HG02973 (cell line): ENCODE results near the gene NMNAT3.
"Not testable (repeated sequence)": the region's sequence is repeated elsewhere in the genome, so short reads cannot be mapped to it uniquely, and the experiment has no call there.

ENCODE experiments used
- ATAC-seq: cut with Tn5 transposase; IDR thresholded peaks from one replicate; pipeline ENCODE4 v1.9.1; 2021; ENCODE audit warnings: moderate library complexity; ENCODE audit not compliant: unreplicated experiment

NMNAT3 gene

DNA sequence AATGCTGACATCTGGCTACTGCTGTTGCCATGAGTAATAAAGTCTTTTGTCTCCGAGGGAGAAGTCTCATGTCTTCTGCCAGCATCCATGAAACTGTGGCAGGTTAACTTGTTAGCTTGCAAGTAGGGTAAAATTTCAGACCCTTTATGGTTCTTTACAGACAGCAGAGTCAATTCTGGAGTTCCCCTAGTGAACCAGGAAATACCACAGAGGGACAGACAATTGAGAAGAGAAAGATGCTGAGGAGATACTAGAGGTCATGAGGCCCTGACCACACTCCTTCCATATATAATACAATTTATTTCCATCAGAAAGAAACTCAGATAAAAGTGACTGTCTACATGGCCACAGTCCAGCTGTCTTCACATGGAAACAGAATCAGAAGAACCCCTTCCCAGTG, 38.1 kb downstream of the NMNAT3 start:
- no peak for ATAC-seq

DNA sequence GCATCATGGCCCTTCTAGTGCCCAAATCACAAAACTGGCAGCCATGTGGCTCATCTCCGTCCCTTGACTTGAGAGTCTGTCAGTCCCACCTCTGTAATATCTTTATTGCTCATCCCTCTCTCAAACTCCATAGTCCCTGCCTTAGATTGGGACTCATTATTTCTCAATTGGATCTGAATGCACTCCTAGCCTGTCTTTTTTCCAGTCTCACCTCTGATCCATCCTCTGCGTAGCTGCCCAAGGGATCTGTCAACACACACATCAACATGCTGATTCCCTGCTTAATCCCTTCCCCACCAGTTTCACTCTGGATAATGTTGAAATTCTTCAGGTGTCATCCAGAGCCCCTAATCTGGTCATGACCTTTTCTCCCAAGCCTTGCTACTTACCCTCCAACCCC, 39.3 kb downstream of the NMNAT3 start:
- ATAC-seq, result no peak

DNA sequence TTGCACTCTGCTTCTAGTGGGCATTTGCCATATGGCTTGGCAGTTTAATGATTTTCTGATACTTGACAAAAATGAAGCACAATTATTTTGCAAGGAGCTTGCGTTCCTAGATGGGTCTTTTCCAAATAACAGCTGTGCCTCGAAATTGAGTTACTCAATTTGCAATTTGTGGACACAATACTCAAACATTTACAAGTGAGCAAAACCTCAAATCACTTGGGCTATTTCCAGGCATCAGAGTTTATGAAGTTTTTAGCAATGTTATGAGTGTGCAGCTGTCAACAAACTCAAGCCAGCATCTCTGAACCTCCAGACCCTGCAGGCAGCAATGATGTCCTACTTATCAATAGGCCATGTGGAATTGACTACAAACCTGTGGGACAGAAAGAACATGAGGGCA, 41.3 kb downstream of the NMNAT3 start:
- no peak for ATAC-seq

DNA sequence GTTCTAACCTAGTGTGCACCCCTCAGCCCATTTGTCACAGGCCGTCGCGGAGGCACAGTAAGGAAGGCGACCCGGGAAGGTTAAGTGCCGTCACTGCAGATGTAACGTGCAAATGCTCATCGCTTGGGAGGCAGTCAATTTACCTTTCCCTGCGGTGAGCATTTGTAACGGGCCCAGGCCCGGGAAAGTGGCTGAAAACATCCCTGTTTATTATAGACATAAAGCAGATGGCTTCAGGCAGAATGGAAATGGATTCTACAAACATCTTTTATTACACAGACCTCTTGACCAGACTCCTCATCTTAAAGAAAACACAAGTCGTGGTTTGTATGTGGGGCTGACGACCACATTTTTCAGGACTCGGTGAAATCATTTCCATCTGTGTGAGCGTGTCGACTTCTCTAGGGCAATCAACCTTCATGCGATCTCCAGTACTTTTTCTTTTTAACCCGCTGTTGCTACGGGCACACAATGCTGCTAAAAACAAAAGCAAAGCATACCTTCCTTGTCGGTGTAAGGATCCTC, 43.6 kb downstream of the NMNAT3 start:
- no peak for ATAC-seq

DNA sequence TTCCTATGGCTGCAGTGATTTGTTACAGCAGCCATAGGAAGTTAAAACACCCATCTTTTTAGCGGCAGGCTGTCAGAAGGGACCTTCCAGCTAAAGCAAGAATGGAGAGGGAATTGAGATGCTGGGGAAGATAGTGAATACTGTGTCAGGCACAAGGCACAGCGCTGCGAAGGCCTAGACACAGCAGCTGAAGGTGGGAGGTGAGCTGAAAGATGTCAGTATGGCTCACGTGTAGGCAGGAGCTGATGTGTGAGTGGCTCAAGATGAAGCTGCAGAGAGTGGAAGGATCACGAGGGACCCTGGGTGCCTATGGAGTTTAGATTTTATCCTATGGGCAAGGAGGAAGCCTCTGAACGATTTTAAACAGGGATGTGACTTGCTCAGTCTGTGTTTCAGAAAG, 44.3 kb downstream of the NMNAT3 start:
- no peak for ATAC-seq

DNA sequence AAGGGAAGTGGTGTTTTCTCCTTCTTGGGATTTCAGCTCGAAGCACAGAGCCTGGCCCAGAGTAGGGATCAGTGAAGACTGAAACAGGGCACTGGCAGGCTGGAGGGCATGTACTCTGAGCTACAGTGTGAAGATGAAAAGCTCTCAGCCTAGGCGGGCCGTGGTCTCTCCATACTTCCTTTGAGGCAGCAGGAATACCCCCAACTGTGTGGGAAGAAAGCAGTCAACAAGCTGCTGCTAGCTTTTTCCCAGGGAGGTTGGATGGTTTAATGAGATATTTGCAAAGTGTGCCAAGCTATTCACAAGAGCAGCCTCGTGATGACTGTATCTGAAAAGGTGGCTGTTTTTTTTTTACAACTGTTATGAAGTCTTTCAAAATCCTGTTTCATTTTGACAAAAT, 47.2 kb downstream of the NMNAT3 start:
- no peak for ATAC-seq

DNA sequence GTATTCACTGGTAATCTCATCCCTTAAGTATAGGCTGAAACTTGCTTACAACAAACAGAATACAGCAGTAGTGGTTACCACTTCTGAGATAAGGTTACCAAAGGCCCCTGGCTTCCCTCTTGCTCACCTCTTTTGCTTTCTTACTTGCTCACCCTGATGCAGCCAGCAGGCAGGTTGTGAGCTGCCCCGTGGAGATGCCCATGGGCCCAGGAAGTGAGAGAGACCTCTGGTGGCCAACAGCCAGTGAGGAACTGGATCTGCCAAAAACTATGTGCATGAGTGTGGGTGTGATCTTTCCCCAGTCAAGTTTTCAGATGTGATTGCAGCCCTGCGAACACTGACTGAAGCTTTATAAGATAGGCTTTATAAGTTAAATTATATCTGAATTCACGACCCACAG, 48.7 kb downstream of the NMNAT3 start:
- peak; percentile 75 for ATAC-seq

DNA sequence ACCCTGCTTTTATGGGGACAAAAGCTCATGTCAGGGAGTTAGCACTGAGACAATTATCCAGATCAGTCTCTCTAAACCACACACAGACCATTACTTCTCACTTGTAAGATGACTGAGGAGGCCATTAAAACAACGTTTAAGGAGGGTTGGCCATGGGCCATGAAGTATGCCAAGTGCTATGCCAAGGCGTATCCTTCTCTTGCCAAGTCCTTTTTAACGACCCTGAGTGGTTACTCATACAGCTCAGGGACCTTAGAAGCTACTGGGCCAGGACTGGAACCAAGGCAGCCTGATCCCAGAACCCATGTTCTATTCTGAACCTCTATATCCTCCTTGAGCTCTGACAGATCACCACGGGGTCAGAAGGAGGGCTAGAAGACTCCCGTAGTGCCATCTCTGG, 50.0 kb downstream of the NMNAT3 start:
- no peak for ATAC-seq

DNA sequence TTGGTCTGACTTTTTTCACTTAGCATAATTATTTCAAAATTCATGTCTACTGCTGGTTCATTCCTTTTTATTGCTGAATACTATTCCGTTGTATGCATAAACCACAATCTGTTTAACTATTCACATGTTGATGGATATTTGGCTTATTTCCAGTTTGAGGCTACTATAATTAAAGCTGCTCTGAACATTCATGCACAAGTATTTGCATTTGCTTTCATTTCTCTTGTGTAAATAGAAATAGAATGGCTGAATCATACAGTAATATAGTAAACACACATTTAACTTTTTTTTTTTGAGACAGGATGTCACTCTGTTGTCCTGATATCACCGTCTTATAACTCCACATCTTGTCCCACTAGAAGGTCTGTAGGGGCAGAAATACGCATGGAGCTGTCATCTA, 57.3 kb downstream of the NMNAT3 start:
- ATAC-seq, result no peak

DNA sequence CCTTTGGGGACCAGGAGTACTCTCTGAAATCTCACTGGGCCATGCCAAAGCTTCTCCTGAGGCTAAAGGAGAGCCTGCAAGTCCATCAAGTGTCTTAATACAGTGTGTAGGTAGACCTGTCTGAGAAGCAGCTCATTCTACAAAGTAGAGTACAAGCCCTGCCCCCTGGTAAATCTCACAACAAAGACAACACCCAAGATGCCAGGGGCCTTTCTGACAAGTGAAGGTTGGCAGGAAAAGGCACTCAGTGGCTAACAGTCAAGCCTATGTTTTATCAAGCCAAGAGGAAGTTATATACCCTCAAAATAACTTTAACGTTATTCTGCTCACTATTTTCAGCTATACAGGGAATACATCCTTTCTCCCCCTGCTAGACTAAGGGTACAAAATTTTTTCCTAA, 58.3 kb downstream of the NMNAT3 start:
- no peak for ATAC-seq

DNA sequence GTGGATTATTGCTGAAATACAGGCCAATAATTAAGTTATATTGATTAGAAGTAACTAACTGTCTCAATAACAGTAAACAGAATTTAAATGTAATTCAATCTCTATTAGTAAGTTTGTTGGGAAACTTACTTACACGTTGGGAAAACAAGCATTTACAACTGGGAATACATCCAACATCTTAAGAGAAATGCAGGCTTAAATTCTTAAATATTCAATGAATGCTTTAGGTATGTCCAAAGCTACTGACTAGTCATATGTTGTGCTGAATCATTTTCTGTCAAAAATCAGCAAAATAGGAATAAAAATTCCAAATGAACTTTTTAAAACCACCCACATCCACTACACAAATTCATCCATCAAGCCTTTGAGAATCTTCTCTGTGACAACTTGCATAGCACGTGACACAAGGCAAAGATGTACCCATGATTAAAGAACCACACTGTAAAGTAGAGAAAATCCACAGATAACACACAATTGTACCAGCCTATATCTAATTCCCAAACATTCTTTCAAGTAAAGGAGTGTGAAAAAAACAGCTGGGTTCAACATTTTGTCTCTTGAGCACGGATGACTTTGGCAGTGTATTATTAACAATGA, 60.0 kb downstream of the NMNAT3 start:
- no peak for ATAC-seq

DNA sequence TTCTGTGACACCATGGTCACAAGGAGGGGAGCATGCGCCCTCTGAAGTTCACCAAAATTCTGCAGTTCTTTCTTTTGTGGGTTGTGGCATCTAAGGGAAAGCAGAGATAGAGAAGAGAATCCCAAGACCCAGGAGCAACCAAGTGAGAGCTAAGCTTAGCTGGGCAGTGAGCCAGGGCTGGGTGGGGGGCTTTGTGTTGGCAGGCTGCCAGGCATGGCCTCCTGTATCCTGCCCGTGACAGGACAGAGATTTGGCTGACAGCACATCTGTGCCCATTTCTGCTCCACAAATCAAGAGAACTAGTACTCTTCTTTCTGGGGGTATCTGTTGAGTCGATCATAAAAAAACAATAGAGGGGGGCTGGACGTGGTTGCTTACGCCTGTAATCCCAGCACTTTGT, 66.2 kb downstream of the NMNAT3 start:
- no peak for ATAC-seq

DNA sequence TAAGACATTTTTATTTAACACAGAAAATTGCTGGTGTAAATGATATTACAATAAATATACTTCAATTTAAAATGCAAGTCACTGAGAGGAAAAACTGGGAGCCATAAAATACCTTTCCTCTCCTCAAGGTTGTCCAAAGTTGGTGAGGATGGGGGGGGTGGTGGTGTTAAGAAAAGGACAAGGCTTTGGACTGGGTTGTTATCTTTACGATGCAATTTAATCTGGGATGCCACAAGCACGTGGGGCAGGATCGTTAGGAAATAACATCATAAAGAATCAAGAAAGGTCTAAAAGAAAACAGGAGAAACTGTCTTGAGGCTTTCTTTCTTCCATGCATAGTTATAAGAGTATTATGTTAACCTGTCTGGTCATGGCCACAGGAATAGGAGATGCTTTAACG, 66.9 kb downstream of the NMNAT3 start:
- no peak for ATAC-seq

DNA sequence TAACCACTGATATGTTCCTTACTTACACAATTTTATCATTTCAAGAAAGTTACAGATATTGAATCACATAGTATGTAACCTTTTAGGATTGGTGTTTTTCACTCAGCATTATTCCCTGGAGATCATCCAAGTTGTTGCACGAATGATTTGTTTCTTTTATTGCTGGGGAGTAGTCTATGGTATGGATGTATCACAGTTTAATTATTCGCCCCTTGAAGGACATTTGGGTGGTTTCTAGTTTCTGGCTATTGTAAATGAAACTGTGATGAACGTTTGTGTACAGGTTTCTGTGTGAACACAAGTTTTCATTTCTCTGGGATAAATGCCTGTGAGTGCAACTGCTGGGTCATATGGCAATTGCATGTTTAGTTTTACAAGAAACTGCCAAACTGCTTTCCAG, 68.8 kb downstream of the NMNAT3 start:
- ATAC-seq, result no peak

DNA sequence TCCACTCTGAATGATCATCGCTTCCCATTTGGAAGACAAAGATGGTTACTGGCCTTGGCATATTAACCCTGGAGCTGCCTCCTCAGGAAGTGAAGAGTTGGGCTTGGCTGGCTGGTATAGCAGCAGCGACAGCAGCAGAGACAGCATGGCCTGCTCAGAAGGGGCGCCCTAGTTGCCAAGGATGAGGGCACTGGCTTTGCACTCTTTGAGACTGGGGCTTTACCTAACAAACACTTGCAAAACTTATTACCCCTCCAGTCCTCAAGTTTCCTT, 69.7 kb downstream of the NMNAT3 start:
- ATAC-seq, result no peak

DNA sequence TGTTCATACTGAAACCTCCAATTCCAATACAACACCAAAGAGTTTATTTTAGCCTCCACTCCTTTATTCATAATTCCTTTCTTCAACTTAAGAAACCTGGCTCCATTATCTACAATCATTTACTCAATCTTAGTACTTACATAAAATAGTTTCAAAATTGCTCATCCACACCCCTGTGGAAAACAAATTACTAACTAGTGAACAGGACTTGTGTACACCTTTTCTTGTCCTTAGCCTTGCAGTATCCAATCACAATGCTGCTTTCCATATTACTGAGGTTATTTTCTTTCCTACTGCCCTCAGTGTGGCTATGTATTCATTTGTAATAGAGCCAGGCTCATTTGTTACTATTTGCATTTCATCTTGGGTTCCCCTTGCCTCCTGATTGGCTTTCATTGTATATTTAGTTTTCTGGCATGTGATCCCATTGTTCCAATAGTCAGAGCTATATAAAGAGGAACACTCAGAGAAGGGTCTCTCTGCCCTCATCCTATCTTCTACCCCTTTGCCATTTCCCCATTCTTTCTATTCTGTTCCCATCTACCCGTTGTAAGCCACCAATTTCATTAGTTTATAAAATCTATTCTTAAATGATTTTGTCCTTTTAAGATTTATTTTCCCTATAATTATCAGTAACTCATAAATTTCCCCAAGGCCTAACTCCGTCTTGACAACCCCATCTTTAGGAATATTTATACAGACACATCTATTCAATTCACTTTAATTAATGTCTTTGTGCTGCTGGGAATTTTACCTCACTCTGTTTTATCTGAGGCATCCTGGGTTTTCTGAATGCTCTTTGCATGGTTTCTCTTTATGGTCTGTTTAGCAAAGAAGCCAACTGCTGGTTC, 70.3 kb downstream of the NMNAT3 start:
- no peak for ATAC-seq

DNA sequence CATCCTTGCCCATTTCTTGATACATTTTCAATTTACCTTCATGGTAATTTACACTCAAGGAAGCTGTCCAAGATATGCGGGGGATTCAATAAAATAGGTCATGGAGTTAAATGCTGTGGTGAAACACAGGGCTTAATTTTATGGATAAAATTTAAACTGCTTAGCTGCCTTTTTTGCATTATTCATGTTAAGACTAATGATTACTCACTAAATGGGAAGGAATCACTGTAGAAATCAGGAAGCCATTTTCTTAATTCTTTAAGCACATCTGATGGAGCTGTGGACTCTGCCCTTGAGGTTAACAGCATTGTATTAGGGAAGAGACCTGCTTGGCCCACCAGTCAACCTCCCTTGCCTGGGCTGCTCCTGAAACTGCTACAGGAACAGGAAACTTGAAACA, 75.8 kb downstream of the NMNAT3 start:
- no peak for ATAC-seq

DNA sequence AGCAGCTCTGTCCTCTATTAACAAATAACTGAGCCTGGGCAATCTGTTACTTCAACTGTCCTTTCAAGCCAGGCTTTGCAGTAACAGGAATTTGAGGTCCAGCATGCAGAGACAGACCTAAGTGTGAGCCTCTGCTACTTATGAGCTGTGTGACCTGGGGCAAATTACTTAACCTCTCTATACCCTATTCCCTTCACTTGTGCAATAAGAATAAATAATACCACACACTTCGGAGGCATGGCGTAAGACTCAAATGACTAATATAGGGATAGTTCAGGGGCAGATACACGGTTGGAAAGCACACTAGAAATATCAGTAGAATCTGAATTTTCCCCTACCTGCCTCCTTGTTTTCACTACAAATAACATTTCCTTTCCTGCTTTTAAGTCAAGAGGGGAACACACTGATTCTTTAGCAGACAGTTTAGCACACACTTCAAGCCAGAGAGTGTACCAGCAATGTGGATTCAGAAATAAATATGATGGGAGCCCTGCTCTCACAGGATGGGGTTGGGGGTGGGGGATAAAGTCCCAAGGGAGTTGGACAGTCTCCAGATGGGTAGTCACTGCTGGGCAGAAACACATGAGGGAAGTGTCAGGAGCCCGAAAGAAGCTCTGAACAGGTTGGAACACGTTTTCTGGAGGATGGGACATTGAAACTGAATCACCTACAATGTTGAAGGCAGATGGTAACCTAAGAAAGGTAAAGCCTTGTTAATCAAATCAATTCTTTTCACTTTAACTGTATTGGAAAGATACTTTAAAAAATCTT, 76.4 kb downstream of the NMNAT3 start:
- no peak for ATAC-seq

DNA sequence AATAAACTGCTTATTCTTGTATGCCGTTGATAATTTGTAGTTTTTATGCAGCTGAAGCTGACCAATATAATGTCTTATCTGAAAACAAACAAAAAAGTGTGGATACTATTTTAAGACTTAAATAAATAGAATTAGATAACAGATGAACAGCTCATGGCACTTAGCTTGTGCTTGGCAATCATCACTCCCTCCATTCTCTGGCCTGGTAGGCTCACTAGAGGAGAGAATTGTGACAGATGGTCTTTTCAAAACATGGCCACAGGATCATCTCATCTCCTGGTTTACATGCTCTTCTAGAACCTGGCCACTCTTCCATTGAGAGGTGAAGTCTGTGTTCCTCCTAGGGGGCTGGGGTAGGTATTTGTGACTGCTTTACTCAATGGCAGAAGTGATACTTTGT, 79.8 kb downstream of the NMNAT3 start:
- ATAC-seq, result no peak

DNA sequence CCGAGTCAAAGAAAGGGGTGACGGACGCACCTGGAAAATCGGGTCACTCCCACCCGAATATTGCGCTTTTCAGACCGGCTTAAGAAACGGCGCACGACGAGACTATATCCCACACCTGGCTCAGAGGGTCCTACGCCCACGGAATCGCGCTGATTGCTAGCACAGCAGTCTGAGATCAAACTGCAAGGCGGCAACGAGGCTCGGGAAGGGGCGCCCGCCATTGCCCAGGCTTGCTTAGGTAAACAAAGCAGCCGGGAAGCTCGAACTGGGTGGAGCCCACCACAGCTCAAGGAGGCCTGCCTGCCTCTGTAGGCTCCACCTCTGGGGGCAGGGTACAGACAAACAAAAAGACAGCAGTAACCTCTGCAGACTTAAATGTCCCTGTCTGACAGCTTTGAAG, 86.6 kb downstream of the NMNAT3 start:
- not testable (repeated sequence) for ATAC-seq

DNA sequence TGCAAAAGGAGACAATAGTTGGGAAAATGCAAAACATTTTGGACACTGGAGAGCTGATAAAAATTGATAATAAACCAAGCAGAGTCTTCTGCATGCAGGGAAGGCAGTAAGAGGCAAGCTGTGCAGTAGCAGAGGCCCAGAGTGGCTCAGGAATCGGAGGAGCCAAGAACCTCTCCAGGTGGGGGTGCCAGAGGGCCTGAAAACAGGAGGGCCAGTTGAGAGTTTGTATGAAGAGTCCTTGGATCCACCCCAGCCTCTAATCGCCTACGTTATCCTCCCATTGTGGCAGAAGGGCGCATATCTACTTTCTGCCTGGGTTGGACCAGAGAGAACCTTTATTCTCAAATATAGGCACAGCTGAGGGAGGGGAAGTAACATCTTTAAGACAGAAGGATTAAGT, 89.3 kb downstream of the NMNAT3 start:
- ATAC-seq, result no peak

DNA sequence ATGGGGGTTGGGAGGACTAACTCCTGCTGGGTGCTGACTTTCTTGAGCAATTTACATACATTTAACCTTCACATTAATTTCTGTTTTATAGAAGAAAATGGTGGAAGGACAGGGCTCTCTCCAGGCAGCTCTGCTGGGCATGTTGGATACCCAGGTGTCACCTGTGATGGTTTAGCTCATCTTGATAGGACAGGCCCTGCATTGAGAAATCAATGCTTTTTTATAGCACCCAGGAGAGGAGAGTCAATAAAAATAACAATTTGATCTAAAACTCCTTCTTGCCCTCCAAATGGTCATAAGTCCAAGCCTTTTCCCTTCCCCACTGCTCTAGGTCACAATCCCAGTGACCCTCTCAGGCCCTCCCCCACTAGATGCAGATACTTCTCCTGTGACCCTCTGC, 90.0 kb downstream of the NMNAT3 start:
- no peak for ATAC-seq
